Right renal cortex interstitium (tissue), 3 donors: Measurements from ENCODE around the gene LSM7. TPM values are rescaled to one million over a fixed set of nuclear protein-coding genes. Genes with fewer than 3 reads are reported as not detected.
"Not testable (repeated sequence)": the region's sequence is repeated elsewhere in the genome, so short reads cannot be mapped to it uniquely, and the experiment has no call there.

Experiments
- DNase-seq, 3 donors: peaks; one replicate each; pipeline ENCODE4 v3.0.0-alpha.2; 2013; ENCODE audit warnings: low read depth in 3 of 3, low spot score in 2 of 3
- polyA plus RNA-seq, 3 donors: library from polyadenylated mRNA; unstranded; fragments of 120-200 nt; gene quantifications; one replicate each; pipeline ENCODE4 v1.2.1, GENCODE V29; 2013; ENCODE audit not compliant: insufficient read length in 3 of 3

The LSM7 gene
- polyA plus RNA-seq, 3 donors = 74.8 to 92.3 (median 86.9) TPM

DNA sequence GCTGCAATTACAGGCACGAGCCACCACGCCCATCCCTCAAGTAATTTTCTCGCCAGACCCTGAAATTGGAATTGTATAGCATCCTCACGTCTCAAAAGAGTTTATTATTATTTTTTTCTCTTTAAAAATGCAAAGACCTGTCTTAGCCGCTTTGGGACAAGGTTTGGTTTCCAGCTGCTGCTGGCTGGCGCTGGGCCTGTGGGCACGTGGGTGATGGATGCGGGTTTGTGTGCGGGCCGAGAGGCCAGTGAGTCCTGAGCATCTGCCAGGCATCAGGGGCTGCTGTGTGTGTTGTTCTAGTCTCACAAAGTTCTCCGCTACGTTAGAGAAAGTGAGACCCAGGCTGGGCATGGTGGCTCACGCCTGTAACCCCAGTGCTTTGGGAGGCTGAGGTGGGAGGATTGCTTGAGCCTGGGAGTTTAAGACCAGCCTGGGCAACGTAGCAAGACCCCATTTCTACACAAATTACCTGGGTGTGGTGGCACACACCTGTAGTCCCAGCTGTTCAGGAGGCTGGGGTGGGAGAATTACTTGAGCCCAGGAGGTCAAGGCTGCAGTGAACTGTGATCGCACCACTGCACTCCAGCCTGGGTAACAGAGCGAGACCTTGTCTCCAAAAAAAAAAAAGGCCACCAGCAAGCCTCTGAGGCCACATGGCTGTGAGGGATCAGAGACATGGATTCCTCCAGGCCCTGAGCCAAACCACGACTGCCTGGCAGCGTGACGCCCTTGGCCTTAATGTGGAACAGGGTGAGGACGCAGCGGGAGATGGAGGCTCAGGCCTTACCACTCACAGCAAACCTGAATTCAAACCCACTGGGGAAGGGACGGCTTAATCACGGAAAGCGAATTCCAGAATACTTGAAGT lies 27.0 kb upstream of the LSM7 start:
- no peak for DNase-seq

DNA sequence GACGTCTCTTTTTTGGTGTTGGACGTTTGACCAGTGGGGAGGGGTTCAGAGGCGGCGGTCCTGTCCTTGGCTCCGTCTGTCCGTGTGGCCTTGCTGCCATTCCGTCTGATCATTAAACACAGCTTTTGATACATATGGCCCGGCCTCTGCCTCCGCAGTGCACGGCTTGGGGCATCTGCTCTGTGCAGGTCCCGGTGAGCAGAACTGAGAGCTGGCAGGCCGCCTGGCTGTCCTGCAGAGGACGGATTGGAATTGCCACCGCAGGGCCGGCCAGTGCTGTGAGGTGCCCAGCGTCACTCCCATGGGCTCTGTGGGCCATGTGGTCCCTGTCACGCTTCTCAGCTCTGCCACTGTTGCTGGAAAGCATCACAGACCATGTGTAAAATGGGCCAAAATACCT lies 26.3 kb upstream of the LSM7 start:
- DNase-seq = no peak

DNA sequence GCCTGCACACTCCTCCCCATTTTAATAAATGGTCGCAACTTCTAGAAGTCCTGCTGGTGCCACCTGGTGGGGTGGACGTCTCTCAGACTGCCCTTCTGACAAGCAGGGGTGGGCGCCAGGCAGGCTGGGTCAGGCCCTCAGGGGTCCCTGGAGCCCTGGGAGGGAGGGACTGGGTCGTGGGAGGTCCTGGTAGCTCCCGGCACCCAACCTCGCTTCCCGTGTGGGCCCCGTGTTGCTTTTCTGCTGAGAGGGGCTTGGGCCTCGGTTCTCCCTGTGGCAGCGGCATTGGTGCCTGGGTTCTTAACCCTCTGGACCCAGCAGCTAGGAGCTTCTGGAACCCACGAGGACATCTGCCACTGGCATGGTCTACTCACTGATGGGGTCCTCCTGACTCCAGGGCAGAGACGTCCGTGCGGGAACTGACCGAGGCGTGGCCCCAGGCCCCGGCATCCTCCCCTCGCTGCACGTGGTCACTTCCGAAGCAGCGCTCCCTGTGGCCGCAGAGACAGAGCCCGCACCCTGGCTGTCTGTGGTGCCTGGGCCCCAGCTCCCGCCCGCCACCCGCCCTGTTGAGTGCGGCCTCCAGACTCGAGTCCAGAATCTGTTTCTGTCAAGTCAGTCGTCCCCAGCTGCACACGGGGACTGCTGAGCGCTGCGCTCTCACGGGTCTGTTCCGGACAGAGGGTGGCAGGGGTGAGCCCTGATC lies 25.7 kb upstream of the LSM7 start:
- no peak for DNase-seq

DNA sequence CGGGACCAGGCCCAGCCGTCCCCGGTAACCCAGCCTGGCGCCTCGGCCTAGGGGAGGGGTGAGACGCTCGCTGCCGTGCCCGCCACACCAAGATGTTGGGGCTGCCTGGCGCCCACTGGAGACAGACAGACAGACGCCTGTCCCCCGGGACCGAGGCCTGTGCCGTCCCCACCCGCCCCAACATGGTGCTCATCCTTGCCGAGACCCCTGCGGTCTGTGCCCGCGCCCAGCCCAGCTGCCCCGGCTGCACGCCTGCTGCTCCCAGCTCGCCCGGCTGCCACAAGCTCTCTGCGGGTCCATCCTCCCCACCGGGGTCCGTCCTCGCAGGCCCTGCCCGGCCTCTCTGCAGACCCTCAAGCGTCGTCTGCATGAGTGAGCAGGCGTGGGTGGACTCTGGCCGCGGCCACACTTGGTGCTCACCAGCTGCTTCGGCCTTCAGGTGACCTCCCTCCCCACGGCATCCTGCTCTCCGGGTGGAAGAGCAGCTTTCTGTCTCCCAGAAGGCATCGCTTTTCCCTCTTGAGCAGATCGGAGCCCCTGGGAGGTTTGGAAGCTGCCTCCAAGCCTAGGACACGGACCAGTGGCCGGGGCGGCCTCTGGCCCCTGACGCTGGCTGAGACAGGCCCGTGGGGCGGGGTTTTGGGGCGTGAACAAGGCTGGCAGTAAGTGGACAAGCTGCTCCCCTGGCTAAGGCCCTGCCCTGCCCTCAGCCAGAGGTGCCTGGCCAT lies 24.9 kb upstream of the LSM7 start:
- no peak for DNase-seq

DNA sequence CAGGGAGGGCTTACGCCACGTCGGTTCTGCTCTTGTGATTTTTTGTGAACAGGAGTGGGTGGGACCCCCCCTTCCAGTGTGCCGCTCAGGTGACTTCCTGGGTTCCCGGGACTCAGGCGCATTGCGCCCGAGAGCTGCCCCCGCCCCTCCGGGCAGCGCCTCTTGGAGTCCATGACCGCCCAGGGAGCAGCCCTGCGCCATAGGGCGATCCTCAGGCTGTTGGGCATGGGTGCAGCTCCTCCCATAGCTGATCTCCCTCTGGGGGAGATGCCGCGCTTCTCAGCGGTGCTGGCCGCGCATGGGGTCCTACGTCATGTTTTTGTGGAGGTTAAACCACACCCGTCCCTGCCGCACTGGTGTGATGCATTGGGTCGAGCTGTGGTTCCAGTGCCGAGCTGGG lies 23.7 kb upstream of the LSM7 start:
- no peak for DNase-seq

DNA sequence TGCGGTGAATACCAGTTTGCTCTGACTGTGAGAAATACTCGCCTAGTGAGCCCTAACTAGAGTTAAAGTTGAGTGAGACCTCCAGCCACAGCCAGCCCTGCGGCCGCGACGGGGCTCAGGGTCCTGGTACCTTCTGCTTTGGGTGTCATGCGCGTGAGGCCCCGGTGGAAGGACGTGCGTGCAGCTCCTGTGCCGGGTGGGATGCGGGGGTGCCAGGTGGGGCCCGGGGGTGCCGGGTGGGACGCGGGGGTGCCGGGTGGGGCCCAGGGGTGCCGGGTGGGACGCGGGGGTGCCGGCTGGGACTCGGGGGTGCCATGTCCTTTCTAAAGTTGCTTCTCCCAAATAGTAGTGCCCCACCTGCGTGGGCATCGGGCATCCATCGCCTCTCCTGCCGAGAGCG lies 23.2 kb upstream of the LSM7 start:
- DNase-seq = no peak

DNA sequence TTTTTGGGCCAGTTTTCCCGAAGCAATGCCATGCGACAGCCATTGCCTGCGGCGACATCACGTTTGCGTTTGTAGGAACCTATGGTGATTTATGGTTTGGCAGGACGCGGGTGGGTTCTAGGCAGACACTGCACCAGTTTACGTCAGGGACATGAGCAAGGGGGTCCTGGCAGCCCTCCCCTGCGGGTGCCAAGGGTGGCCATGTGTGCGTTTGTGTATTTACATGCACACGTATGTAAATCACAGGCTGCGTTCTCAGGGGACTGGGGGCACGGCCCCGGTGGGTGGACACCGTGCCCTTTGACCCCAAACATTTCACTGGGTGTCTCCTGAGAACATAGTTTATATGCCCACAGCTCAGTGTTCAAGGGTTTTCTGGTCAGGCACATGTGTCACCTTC lies 22.3 kb upstream of the LSM7 start:
- no peak for DNase-seq

DNA sequence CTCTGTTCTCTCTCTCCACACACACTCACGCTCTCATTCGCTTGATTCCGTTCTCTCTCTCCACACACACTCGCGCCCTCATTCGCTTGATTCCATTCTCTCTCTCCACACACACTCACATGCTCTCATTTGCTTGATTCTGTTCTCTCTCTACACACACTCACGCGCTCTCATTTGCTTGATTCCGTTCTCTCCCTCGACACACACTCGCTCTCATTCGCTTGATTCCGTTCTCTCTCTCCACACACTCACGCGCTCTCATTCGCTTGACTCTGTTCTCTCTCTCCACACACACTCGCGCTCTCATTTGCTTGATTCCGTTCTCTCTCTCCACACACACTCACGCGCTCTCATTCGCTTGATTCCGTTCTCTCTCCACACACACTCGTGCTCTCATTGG lies 21.4 kb upstream of the LSM7 start:
- not testable (repeated sequence) for DNase-seq

DNA sequence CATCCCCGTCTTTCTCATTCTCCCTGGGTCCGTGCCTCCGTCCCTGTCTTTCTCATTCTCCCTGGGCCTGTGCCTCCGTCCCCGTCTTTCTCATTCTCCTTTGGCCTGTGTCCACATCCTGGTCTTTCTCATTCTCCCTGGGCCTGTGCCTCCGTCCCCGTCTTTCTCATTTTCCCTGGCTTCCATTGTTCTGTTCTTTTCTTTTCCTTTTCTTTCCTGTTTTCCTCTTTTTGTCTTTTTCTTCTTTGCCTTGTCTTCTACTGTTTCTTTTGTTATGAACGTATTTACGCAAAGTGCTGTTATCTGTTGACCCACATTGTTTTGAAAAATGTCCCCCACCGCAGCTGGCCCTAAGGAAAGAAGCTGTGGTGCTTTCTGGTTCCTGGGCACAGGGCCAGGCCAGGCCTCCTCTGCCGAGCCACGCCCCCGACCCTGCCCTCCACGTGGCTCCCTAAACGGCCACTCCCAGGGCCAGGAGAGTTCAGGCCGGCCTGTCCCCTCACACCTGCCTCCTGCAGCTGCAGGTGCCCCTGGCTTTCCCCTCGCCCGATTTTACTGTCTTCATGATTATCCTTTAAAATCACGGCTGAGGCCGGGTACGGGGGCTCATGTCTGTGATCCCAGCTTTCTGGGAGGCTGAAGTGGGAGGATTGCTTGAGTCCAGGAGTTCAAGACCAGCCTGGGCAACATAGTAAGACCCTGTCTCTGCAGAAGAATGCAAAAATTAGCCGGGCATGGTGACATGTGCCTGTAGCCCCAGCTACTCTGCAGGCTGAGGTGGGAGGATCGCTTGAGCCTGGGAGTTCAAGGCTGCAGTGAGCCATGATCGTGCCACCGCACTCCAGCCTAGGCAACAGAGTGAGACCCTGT lies 17.6 kb upstream of the LSM7 start:
- no peak for DNase-seq

DNA sequence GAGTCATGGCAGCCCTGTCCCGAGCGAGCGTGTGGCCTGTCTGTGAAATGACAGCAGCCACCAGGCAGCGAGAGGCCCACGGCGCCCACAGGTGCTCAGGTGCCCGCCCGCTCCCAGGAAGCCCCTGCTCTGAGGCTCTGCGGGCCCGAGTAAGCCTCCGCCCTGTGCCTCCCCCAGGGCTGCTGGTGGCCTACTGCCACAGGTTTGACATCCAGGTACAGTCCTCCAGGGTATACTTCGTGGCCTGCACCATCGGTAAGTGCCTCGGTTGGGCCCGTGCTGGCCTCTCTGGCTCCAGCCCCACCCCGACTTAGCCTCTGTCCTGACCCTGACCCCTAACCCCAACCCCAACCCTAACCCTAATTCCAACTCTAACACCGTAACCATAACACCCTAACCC lies 16.7 kb upstream of the LSM7 start:
- DNase-seq = no peak

DNA sequence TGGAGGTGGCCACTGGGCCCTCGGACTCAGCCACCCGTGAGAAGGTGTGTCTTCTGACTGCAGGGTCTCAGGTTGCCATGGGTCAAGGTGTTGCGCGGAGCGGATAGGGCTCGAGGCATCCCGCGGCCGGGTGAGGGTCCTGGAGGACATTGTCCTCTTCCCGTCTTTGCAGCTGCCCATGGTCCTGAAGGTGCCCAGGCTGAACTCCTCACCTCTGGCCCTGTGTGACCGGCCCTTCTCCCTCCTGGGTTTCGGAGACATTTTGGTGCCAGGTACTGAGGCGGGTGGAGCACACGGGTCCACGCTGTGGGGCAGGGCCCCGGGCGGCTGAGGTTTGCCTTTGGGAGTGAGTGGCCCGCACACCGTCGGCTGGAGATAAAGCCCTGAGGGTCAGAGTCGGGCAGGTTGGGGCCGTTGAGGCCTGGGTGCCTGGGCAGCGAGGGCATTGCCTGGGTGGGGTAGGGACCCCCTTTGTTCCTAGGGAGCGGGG lies 16.0 kb upstream of the LSM7 start:
- no peak for DNase-seq

DNA sequence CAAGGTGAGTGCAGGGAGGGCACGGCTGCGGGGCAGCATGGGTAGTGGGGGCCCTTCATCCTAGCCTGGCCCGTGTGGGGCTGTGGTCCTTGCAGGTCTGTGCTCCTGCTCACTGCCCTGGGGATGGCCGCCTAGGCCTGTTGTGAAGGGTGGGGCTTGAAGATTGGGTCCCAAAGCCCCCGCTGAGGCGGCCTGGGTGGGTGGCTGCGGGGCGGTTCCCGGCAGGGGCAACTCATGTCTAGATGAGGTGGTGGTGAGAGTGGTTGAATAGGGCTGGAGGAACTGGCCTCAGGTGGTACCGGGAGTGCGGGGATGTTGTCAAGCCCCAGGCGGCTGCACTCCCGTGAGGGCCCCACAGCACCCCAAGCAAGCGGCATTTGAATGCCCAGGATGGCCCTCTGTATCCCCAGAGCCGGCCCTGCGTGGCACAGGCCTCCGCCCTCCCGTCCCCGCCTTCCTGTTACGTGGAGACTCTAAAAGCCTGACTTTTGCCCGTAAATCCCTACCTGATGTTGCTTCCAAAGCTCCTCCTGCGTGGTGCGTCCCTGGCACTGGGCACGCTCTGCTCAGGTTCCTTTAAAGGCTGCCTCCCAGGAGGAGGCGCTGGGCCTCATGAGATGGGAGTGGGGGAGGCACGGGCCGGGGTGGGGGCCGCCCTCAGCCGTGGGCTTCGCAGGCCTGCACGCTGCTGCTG lies 15.1 kb upstream of the LSM7 start:
- DNase-seq = no peak

DNA sequence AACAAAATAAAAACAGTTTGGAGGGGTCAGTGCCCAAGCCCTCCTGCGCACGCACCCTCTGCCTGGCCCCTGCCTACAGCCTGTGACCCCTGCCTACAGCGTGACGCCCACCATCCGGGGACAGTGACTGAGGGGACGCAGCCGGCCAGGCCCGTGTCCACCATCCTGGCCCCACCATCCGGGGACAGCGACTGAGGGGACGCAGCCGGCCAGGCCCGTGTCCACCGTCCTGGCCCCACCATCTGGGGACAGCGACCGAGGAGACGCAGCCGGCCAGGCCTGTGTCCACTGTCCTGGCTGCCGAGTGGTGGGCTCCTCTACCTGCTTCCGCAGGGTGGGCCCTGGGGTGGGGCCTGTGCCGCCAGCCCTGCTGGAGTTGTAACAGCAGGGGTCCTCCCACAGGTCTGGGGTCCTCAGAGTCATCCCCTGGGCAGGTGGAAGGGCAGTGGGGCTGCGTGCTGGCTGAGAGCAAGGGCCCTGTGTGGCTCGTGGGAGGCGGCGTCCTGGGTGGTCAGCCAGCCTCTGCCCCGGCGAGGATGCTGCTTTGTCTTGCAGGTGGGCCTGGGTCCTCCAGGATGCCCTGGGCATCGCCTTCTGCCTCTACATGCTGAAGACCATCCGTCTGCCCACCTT lies 14.4 kb upstream of the LSM7 start:
- no peak for DNase-seq

DNA sequence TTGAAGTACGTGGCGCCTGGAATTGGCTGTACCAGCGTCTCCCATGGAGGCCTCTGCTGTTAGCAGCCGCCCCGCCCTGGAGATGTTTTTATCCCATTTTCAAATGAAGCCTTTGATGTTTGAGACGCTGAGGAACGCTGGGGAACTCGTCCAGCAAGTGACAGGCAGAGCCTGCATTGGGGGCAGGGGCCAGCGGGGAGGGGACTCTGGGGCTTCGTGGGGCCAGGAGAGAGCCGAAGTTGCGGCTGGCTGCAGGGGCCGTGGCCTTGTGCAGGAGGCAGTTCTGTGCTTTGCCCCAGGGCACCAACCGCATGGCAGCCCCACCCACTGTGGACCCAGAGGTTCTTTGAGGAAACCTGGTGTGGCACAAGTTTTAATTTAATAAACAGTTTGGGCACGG lies 13.6 kb upstream of the LSM7 start:
- no peak for DNase-seq

DNA sequence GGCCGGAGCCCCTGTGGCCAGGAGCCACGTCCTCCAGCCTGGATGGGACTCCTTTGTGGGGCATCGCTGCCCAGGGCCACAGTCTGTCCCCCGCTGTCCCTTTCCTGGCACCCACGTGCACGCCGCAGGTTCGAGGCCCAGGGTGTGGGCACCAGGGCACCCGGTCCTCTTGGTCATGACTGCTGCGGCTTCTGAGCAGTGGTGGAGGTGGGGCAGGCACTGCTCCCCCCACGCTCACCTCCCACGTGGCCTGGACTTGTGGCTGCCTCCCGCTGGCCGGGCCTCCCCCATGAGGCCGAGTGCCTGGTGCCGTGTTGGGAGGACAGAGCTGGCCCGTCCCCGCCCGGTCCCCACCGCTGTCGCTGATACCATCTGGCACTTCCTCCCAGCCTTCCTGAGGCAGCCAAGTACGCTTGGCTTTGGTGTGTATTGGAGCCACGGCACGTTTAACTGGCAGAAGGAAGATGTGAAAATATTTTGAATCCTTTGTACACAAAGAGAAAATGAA lies 12.9 kb upstream of the LSM7 start:
- DNase-seq = no peak

DNA sequence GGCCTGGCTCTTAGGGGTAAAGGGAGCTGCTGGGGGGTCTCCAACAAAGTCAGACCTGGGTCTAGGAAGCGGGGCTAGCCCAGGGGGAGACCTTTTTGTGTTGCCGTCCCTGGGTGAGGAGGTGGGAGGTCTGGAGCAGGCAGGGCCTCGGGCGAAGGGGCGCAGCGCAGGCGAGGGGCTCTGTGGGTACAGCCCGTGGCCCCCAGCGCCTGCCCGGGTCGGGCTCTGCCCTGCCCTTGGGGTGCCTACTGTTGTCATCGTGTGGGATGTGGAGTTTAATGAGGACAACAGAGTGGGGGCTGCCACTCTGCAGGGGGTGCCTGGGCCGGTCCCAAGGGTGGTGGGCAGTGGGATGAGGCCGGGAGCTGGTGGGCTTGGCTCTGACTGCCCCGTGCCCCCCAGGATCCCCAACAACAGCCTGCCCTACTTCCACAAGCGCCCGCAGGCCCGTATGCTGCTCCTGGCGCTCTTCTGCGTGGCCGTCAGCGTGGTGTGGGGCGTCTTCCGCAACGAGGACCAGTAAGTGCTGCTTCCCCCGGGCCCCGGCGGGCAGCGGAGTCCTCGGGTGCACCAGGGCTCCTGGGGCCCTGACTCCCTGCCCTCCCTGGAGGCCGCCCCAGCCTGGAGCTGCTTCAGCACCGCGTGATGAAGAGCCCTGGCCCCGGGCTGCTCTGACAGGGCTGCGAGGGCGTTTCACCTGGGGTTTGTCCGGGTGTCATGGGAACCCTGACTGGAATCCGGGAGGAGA lies 12.3 kb upstream of the LSM7 start:
- DNase-seq = no peak

DNA sequence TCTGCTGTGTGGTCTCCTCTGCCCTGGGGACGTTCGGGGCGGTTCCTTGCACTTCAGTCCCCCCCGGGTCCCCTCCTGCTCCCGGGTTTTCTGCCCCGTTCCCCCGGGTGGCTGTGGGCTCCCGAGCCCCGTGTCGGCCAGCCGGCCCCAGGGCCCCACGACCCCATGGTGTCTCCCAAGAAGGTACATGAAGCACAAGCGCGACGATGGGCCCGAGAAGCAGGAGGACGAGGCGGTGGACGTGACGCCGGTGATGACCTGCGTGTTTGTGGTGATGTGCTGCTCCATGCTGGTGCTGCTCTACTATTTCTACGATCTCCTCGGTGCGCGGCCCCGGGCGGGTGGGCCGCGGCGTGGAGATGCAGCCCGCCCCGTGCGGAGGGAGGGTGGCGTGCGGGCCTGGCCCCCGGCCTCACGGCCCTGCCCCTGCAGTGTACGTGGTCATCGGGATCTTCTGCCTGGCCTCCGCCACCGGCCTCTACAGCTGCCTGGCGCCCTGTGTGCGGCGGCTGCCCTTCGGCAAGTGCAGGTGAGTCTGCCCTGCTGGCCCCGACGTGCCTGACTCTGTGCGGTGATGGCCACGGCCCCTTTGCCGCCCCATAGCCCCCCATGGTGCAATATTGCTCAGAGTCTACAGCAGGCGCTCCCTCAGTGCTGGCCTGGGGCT lies 11.4 kb upstream of the LSM7 start:
- no peak for DNase-seq
